Mesenchymal stem cell (in vitro differentiated cells and primary cell): ENCODE results near the gene CCDC73.
A peak's percentile ranks its signal among the peaks of the same experiment; 100 is the strongest.

Source experiments
- DNase-seq: peaks from one replicate; pipeline ENCODE4 v3.0.0-alpha.2; 2013
- H2AFZ ChIP-seq: one replicate; pipeline ENCODE4 v1.6.1; 2013; ENCODE audit warnings: low read depth, mild to moderate bottlenecking, control low read depth, inconsistent platforms, low read length, moderate library complexity
- H2AK5ac ChIP-seq: 2 replicates; pipeline ENCODE4 v1.6.1; 2013; ENCODE audit warnings: low read length, moderate library complexity, mild to moderate bottlenecking, inconsistent platforms; ENCODE audit not compliant: severe bottlenecking
- H2BK120ac ChIP-seq: one replicate; pipeline ENCODE4 v1.6.1; 2013; ENCODE audit warnings: low read depth, mild to moderate bottlenecking, inconsistent platforms, low read length, moderate library complexity
- H2BK12ac ChIP-seq, 2 experiments: one replicate each; pipeline ENCODE4 v1.6.1; 2013; ENCODE audit warnings: inconsistent platforms in 2 of 2, low read length in 2 of 2, mild to moderate bottlenecking in 2 of 2, moderate library complexity in 2 of 2, control low read depth in 1 of 2
- H2BK15ac ChIP-seq: one replicate; pipeline ENCODE4 v1.6.1; 2013; ENCODE audit warnings: mild to moderate bottlenecking, low read depth, inconsistent platforms; ENCODE audit not compliant: poor library complexity, severe bottlenecking
- H2BK5ac ChIP-seq: 2 replicates; pipeline ENCODE4 v1.6.1; 2013; ENCODE audit warnings: low read depth, mild to moderate bottlenecking, low read length, control low read depth, inconsistent platforms; ENCODE audit not compliant: poor library complexity, severe bottlenecking
- H3K14ac ChIP-seq, 2 experiments: one replicate each; pipeline ENCODE4 v1.6.1; 2013; ENCODE audit warnings: inconsistent platforms in 2 of 2, low read length in 2 of 2, control low read depth in 1 of 2, mild to moderate bottlenecking in 1 of 2, moderate library complexity in 1 of 2
- H3K18ac ChIP-seq, 2 experiments: one replicate each; pipeline ENCODE4 v1.6.1; 2013; ENCODE audit warnings: inconsistent platforms in 2 of 2, low read length in 2 of 2, control low read depth in 1 of 2, low read depth in 1 of 2, mild to moderate bottlenecking in 1 of 2
- H3K23ac ChIP-seq, 2 experiments: one replicate each; pipeline ENCODE4 v1.6.1; 2013; ENCODE audit warnings: inconsistent platforms in 2 of 2, low read length in 2 of 2, mild to moderate bottlenecking in 2 of 2, moderate library complexity in 2 of 2, control low read depth in 1 of 2
- H3K27ac ChIP-seq: 2 replicates; pipeline ENCODE4 v1.5.1; 2013; ENCODE audit warnings: mild to moderate bottlenecking, moderate library complexity, low read length, control low read depth, inconsistent platforms; ENCODE audit not compliant: poor library complexity, severe bottlenecking
- H3K27me3 ChIP-seq, 2 experiments: 2 replicates each; pipeline versions ENCODE4 v1.6.1 to v1.7.0; 2013; ENCODE audit warnings: low read length in 2 of 2, mild to moderate bottlenecking in 2 of 2, moderate library complexity in 2 of 2, control low read depth in 1 of 2, inconsistent platforms in 1 of 2; ENCODE audit not compliant: control insufficient read depth in 1 of 2, insufficient read depth in 1 of 2
- H3K36me3 ChIP-seq, 2 experiments: 2 replicates each; pipeline versions ENCODE4 v1.6.1 to v1.7.0; 2013; ENCODE audit warnings: low read length in 2 of 2, control low read depth in 1 of 2, inconsistent platforms in 1 of 2, low read depth in 1 of 2, mild to moderate bottlenecking in 1 of 2; ENCODE audit not compliant: insufficient read depth in 2 of 2, control insufficient read depth in 1 of 2
- H3K4ac ChIP-seq, 2 experiments: one replicate each; pipeline ENCODE4 v1.6.1; 2013; ENCODE audit warnings: inconsistent platforms in 2 of 2, low read length in 2 of 2, mild to moderate bottlenecking in 2 of 2, moderate library complexity in 2 of 2, control low read depth in 1 of 2, low read depth in 1 of 2
- H3K4me1 ChIP-seq: 2 replicates; pipeline ENCODE4 v1.6.1; 2013; ENCODE audit warnings: low read depth, low read length, control low read depth; ENCODE audit not compliant: control insufficient read depth, insufficient read depth
- H3K4me2 ChIP-seq: 2 replicates; pipeline ENCODE4 v1.6.1; 2013; ENCODE audit warnings: low read length, mild to moderate bottlenecking, inconsistent platforms; ENCODE audit not compliant: poor library complexity, severe bottlenecking
- H3K4me3 ChIP-seq, 2 experiments: 2 replicates each; pipeline versions ENCODE4 v1.5.1 to v1.7.0; 2013; ENCODE audit warnings: low read length in 2 of 2, mild to moderate bottlenecking in 2 of 2, control low read depth in 1 of 2, low read depth in 1 of 2; ENCODE audit not compliant: insufficient read depth in 1 of 2
- H3K79me1 ChIP-seq: replicated peaks from 2 replicates; pipeline ENCODE4 v1.6.1; 2013; ENCODE audit warnings: mild to moderate bottlenecking, control low read depth, low read length, inconsistent platforms; ENCODE audit not compliant: poor library complexity, severe bottlenecking
- H3K9ac ChIP-seq: 2 replicates; pipeline ENCODE4 v1.7.0; 2013; ENCODE audit warnings: mild to moderate bottlenecking, low read length, moderate library complexity
- H3K9me3 ChIP-seq: 2 replicates; pipeline ENCODE4 v1.7.0; 2013; ENCODE audit warnings: mild to moderate bottlenecking, low read length; ENCODE audit not compliant: control insufficient read depth
- H4K8ac ChIP-seq: one replicate; pipeline ENCODE4 v1.6.1; 2013; ENCODE audit warnings: inconsistent platforms, mild to moderate bottlenecking, low read length, moderate library complexity
- H4K91ac ChIP-seq: one replicate; pipeline ENCODE4 v1.6.1; 2013; ENCODE audit warnings: mild to moderate bottlenecking, low read length, inconsistent platforms
- WGBS: methylation state at CpG from one replicate; pipeline ENCODE4 v1.1.7; 2013; ENCODE audit warnings: mixed read lengths; 5-methylcytosine and 5-hydroxymethylcytosine counted together

Gene CCDC73

GRCh38 chr11:32838505-32839274 is 44.2 kb upstream of the CCDC73 start:
- Histone ChIP-seq H3K4me3 (no peak overlapping the region), H3K9me3 (no peaks in the 10 kb centered on the region), H3K23ac (no peak overlapping the region), H2BK12ac (no peak overlapping the region), H3K4ac (no peak overlapping the region), H3K27ac (no peak overlapping the region), H3K18ac (no peak overlapping the region), H4K8ac (no peak overlapping the region), H3K9ac (no peak overlapping the region), H2AFZ (no peak overlapping the region), H3K79me1 (no peaks in the 10 kb centered on the region), H3K4me2 (no peak overlapping the region), H2BK5ac (no peak overlapping the region), H2BK15ac (no peak overlapping the region), H3K27me3 (no peaks in the 10 kb centered on the region), H2BK120ac (no peak overlapping the region), H3K36me3 (no peaks in the 10 kb centered on the region), H3K14ac (no peak overlapping the region), H2AK5ac (no peak overlapping the region), H4K91ac (no peak overlapping the region), H3K4me1 (no peaks in the 10 kb centered on the region)
- no CpG with 5 or more reads among the region's 2 CpGs for WGBS
- no peak for DNase-seq

- Histone ChIP-seq H3K79me1 (no peaks in the 10 kb centered on the region), H3K36me3 (no peaks in the 10 kb centered on the region), H3K27me3 (no peaks in the 10 kb centered on the region), H3K4me2 (no peak overlapping the region), H2BK15ac (no peak overlapping the region), H3K23ac (no peak overlapping the region), H2AFZ (no peak overlapping the region), H3K4me3 (no peak overlapping the region), H3K9ac (no peak overlapping the region), H3K27ac (no peak overlapping the region), H3K4ac (no peak overlapping the region), H3K18ac (no peak overlapping the region), H2AK5ac (no peak overlapping the region), H3K9me3 (no peaks in the 10 kb centered on the region), H2BK120ac (no peak overlapping the region), H2BK5ac (no peak overlapping the region), H3K4me1 (no peaks in the 10 kb centered on the region), H2BK12ac (no peak overlapping the region), H4K8ac (no peak overlapping the region), H3K14ac (no peak overlapping the region), H4K91ac (no peak overlapping the region)
- no peak for DNase-seq
- 100% methylated on average over 1 of the region's 2 CpGs for WGBS
These were observed 42.5 kb upstream of the CCDC73 start for GRCh38 chr11:32836946-32837345.

- Histone ChIP-seq H3K9ac (no peak overlapping the region), H3K14ac (no peak overlapping the region), H3K27ac (no peak overlapping the region), H4K91ac (no peak overlapping the region), H2AK5ac (no peak overlapping the region), H3K23ac (no peak overlapping the region), H4K8ac (no peak overlapping the region), H3K4me2 (no peak overlapping the region), H3K27me3 (peaks cover 0 to 6% of the 10 kb centered on the region in 2 experiments), H3K18ac (no peak overlapping the region), H3K9me3 (no peaks in the 10 kb centered on the region), H2AFZ (no peak overlapping the region), H2BK12ac (no peak overlapping the region), H3K4ac (no peak overlapping the region), H2BK5ac (no peak overlapping the region), H3K79me1 (no peaks in the 10 kb centered on the region), H3K4me3 (no peak overlapping the region), H2BK120ac (no peak overlapping the region), H3K36me3 (no peaks in the 10 kb centered on the region), H3K4me1 (peaks cover 9% of the 10 kb centered on the region), H2BK15ac (no peak overlapping the region)
- 82% methylated on average over 1 of the region's 1 CpG for WGBS
- DNase-seq: no peak
These were observed 39.5 kb upstream of the CCDC73 start for GRCh38 chr11:32833921-32834320.

GRCh38 chr11:32831221-32831620 is 36.8 kb upstream of the CCDC73 start:
- Histone ChIP-seq H2BK12ac (no peak overlapping the region), H3K4ac (no peak overlapping the region), H4K91ac (no peak overlapping the region), H3K36me3 (no peaks in the 10 kb centered on the region), H2BK5ac (no peak overlapping the region), H3K23ac (no peak overlapping the region), H3K4me1 (peaks cover 9% of the 10 kb centered on the region), H3K9me3 (no peaks in the 10 kb centered on the region), H3K4me3 (no peak overlapping the region), H3K9ac (no peak overlapping the region), H3K27me3 (peaks cover 0 to 6% of the 10 kb centered on the region in 2 experiments), H3K79me1 (no peaks in the 10 kb centered on the region), H4K8ac (no peak overlapping the region), H3K27ac (peak overlapping the region; percentile 49), H3K4me2 (peak overlapping the region; percentile 61), H3K14ac (no peak overlapping the region), H2AK5ac (no peak overlapping the region), H2BK120ac (no peak overlapping the region), H2BK15ac (no peak overlapping the region), H2AFZ (no peak overlapping the region), H3K18ac (no peak overlapping the region)
- WGBS: 83% methylated on average over 2 of the region's 3 CpGs
- no peak for DNase-seq
